ENCODE measurements around the gene KCNF1. TPM values are rescaled to one million over a fixed set of nuclear protein-coding genes. Genes with fewer than 3 reads are reported as not detected.

The KCNF1 gene
- total RNA-seq, 2 experiments from 2014 or later, result not detected

DNA sequence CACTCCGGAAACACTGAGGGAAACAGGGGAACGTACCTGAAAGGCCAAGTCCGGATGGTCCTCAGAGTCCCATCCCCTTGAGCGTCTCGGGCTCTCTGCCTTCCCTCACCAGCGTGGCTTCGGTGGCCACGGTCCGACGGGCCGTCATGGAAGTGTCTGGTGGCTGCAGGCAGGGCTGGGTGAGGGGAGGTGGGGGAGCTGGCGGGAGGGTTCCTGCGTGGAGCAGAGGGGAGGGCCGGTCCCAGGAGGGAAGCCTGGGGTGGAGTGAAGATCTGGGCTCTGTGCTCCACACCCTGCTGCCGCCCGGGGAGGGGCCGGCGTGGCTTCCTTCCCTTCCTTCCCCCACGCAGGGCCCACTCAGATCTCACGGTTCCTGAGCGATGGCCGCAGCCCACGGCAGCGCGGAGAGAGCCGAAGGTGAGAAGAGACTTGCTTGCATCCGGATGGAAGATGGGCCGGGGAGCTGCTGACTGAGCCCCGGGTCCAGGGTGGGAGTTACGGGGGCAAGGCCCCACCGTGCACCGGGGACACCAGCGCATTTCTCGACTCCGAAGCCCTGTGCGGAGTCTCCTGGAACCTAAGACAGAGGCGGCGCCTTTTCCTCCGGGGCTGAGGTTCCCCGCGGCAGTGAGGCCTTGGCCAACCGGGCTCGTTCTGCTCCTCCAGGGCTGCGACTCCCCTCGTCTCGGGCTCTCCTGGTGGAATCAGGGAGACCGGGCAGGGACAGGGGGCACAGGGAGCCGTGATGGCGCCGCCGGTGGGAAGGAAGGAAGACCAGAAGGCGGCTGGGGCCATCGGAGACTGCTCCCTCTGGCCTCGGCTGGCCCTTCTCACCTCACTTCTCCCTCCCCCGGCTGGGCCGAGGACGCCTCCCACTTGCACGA is 49.1 kb downstream of the KCNF1 start:
- Mint-ChIP-seq H3K27me3 (peaks cover 25% of the 10 kb centered on the region), H3K27ac (no peak overlapping the region), H3K4me3 (no peak overlapping the region), H3K36me3 (no peaks in the 10 kb centered on the region), H3K4me1 (ENCODE audit: low read depth) (no peaks in the 10 kb centered on the region), H3K9me3 (no peaks in the 10 kb centered on the region)
- intact Hi-C loops (cut with micrococcal nuclease), result no loop called here
- no peak for DNase-seq
- ChIA-PET CTCF (no interaction called here), POLR2A (no interaction called here)

DNA sequence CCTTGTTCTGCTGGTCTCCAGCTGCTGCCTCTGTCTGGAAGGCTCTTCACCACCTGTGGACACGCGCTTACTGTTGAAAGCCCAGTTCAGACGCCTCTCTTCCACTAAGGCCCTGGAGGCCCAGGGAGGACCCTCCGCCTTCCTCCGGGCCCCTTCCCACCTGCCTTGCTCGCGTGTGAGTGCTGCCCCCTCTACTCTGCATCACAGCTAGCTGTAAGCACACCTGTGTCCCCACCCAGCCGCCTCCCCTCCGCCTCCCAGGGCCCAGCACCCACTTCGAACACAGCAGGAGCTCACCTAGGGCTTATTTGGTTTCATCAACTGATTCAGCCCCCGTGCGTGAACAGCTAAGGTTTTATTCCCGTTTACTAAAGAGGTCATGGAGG is 49.7 kb downstream of the KCNF1 start:
- DNase-seq, result no peak
- Mint-ChIP-seq H3K36me3 (no peaks in the 10 kb centered on the region), H3K27me3 (peaks cover 28% of the 10 kb centered on the region), H3K9me3 (no peaks in the 10 kb centered on the region), H3K27ac (no peak overlapping the region), H3K4me3 (no peak overlapping the region), H3K4me1 (ENCODE audit: low read depth) (no peaks in the 10 kb centered on the region)
- POLR2A ChIA-PET, result no interaction called here
- intact Hi-C loops (cut with micrococcal nuclease), result no loop called here
- CTCF ChIA-PET, result no interaction called here

DNA sequence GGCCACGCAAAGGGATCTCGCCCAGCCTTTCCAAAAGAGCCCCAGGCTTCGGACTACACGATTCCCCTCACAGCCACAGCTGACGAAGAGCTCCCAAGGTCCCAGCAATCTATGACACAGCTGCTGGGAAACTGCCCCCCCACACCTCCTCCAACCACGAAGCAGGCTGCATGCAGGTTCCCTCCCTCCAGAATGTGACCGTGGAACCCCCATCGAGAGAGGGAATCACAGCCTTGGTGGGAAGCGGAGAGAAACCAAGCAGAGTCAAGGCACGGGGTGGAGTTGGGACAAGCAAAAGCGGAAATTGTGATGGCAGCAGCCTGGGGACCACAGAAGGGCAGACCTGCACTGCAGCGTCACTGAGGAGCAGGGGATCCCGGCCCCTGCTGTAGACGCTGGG is 50.3 kb downstream of the KCNF1 start:
- intact Hi-C loops (cut with micrococcal nuclease), result no loop called here
- POLR2A ChIA-PET, result no interaction called here
- H3K4me1 Mint-ChIP-seq (ENCODE audit: low read depth), result no peaks in the 10 kb centered on the region
- peaks cover 31% of the 10 kb centered on the region for H3K27me3 Mint-ChIP-seq
- CTCF ChIA-PET, result no interaction called here
- no peaks in the 10 kb centered on the region for H3K36me3 Mint-ChIP-seq
- no peaks in the 10 kb centered on the region for H3K9me3 Mint-ChIP-seq
- no peak for DNase-seq
- H3K27ac Mint-ChIP-seq, result no peak overlapping the region
- H3K4me3 Mint-ChIP-seq, result no peak overlapping the region

GRCh38 chr2:10963155-10963554 is 51.4 kb downstream of the KCNF1 start:
- intact Hi-C loops (cut with micrococcal nuclease), result no loop called here
- Mint-ChIP-seq H3K4me3 (no peak overlapping the region), H3K9me3 (no peaks in the 10 kb centered on the region), H3K4me1 (ENCODE audit: low read depth) (no peaks in the 10 kb centered on the region), H3K27me3 (peaks cover 29% of the 10 kb centered on the region), H3K27ac (no peak overlapping the region), H3K36me3 (no peaks in the 10 kb centered on the region)
- ChIA-PET POLR2A (no interaction called here), CTCF (no interaction called here)
- no peak for DNase-seq

Other genes with a start within 250 kb of the KCNF1 start
- gene NOL10, start 222.0 kb upstream of the KCNF1 start, total RNA-seq, result 10 to 100 TPM; 31.3 to 32.4 TPM
- gene ATP6V1C2, start 190.3 kb upstream of the KCNF1 start, total RNA-seq, result not detected
- gene PDIA6, start 99.1 kb upstream of the KCNF1 start, total RNA-seq, result 100 to 1,000 TPM; 176 to 181 TPM
- gene SLC66A3, start 243.5 kb downstream of the KCNF1 start, total RNA-seq, result 10 to 100 TPM; 14.4 to 15.9 TPM

All from activated CD4-positive, alpha-beta memory T cell treated with anti-CD3 and anti-CD28 coated beads for 36 hours (primary cell).